Activated T-cell treated with anti-CD3 and anti-CD28 coated beads, Interleukin-2, amount 50 U/mL, for 72 hours (primary cell): ENCODE results near the gene ADAMTS4. TPM values are rescaled to one million over a fixed set of nuclear protein-coding genes. Genes with fewer than 3 reads are reported as not detected.
A peak's percentile ranks its signal among the peaks of the same experiment; 100 is the strongest.
"Not testable (repeated sequence)": the region's sequence is repeated elsewhere in the genome, so short reads cannot be mapped to it uniquely, and the experiment has no call there.

Source experiments
- ATAC-seq, 2 donors: fragments of 150-1000 bp; cut with Tn5 transposase; replicated peaks in 1 of 2; 2 replicates each; pipeline ENCODE4 v1.10.0; 2021; ENCODE audit warnings: moderate library complexity in 2 of 2, mild to moderate bottlenecking in 1 of 2
- DNase-seq, 2 donors: peaks; one replicate each; pipeline ENCODE4 v3.0.0; 2021 to 2022; ENCODE audit warnings: mixed read lengths in 1 of 2
- H3K27ac Mint-ChIP-seq: one replicate; pipeline ENCODE4 v1.8.0; 2022; ENCODE audit warnings: mild to moderate bottlenecking, moderate library complexity, mixed read lengths
- H3K27me3 Mint-ChIP-seq: one replicate; pipeline ENCODE4 v1.8.0; 2022; ENCODE audit warnings: low read depth, mixed read lengths
- H3K36me3 Mint-ChIP-seq, 2 donors: one replicate each; pipeline ENCODE4 v1.8.0; 2022; ENCODE audit warnings: mixed read lengths in 2 of 2, mild to moderate bottlenecking in 1 of 2; ENCODE audit not compliant: insufficient read depth in 2 of 2
- H3K4me1 Mint-ChIP-seq: one replicate; pipeline ENCODE4 v1.8.0; 2022; ENCODE audit warnings: low read depth, mixed read lengths
- H3K4me3 Mint-ChIP-seq, 2 donors: one replicate each; pipeline ENCODE4 v1.8.0; 2022; ENCODE audit warnings: mild to moderate bottlenecking in 2 of 2, mixed read lengths in 2 of 2, moderate library complexity in 2 of 2
- H3K9me3 Mint-ChIP-seq, 2 donors: one replicate each; pipeline ENCODE4 v1.8.0; 2022; ENCODE audit warnings: mixed read lengths in 2 of 2
- total RNA-seq, 2 donors: library from RNA; stranded (reverse); gene quantifications; one replicate each; pipeline ENCODE4 v1.2.3, GENCODE V29; 2022

ADAMTS4 gene
- total RNA-seq, 2 donors from 2014 or later = 4.0 to 7.7 TPM

DNA sequence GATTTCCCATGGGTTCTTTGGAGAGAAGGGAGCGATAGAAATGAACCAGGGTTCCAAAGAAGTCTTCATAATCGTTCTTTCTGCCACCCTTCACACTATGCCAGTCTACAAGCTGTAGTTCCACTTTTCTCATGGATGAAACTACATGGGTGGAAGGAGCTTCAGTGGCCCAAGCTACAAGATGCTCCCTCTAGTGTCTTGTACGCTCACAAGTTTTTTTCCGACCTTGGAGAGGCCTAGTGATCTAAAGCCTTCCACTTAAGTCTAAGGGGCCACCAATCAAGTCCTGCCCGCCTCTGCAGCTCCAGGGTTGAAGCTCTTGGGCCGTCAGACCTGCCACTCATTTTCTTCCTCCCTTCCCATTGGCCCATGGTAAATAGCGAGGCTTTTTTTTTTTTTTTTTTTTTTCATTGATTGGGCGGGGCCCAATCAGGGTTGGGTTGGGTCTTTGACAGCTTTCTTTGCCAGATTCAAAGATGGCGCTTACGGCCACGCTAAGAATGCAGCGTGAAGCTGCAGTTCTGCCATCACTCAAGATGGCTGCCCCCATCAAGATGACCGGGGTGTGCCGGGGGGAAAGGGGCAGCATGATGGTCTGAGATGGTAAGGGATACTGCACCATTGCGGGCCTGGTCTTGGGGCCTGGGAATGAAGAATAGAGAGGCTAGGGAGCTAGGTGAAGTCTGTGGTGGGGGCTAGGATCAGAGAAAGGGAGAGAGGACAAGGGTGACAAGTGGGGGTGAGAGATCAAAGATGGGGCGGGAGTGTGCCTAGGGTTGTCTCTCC is 26.9 kb upstream of the ADAMTS4 start, which contains the start of gene TOMM40L:
Gene TOMM40L, plus strand, starts transcription at position 527 of the 786 bp plus-strand sequence. CDS start 430 bp downstream, outside the sequence.
- no peaks in the 10 kb centered on the region for H3K9me3 Mint-ChIP-seq
- H3K36me3 Mint-ChIP-seq = peaks cover 1% of the 10 kb centered on the region in 2 donors
- peak; percentile 88 to 93 for DNase-seq
- ATAC-seq = peak; percentile 98
- peak within 1 kb of the TSS; percentile 94 to 100 for H3K4me3 Mint-ChIP-seq
- no peaks in the 10 kb centered on the region for H3K27me3 Mint-ChIP-seq
- peaks cover 31% of the 10 kb centered on the region for H3K4me1 Mint-ChIP-seq
- peak within 1 kb of the TSS; percentile 92 for H3K27ac Mint-ChIP-seq

DNA sequence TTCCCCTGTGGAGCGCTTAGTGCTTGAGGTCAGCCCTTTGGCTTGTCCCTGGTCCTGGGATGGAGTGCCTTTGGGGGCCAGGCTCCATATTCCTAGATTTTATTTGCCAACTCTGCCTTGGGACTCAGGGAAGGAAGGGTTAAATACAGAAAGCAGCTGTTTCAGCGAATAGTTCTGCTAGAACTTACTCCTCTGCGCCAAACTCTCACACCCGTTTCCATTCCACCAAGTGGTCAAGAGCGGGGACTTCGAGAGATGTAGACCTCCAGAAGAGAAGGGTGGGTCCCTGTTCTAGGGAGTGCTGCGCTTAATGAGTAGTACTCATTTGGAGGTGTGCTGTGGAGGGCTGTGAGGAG is 26.3 kb upstream of the ADAMTS4 start:
- H3K4me1 Mint-ChIP-seq = peaks cover 31% of the 10 kb centered on the region
- no peaks in the 10 kb centered on the region for H3K9me3 Mint-ChIP-seq
- H3K4me3 Mint-ChIP-seq = peak overlapping the region in 1 of 2 donors; percentile 17
- H3K36me3 Mint-ChIP-seq = peaks cover 1% of the 10 kb centered on the region in 2 donors
- H3K27ac Mint-ChIP-seq = peak overlapping the region; percentile 25
- no peaks in the 10 kb centered on the region for H3K27me3 Mint-ChIP-seq
- no peak for DNase-seq
- ATAC-seq = peak; percentile 10 to 16

DNA sequence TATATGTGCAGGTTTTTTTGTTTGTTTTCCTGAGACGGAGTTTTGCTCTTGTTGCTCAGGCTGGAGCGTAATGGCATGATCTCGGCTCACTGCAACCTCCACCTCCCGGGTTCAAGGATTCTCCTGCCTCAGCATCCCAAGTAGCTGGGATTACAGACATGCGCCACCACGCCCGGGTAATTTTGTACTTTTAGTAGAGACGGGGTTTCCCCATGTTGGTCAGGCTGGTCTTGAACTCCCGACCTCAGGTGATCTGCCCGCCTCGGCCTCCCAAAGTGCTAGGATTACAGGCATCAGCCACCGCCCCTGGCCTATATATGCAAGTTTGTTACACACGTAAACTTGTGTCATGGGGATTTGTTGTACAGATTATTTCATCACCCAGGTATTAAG is 25.8 kb upstream of the ADAMTS4 start:
- H3K36me3 Mint-ChIP-seq, ATAC-seq, DNase-seq, H3K27me3 Mint-ChIP-seq, H3K9me3 Mint-ChIP-seq, H3K4me3 Mint-ChIP-seq, H3K27ac Mint-ChIP-seq: not testable (repeated sequence)
- peaks cover 35% of the 10 kb centered on the region for H3K4me1 Mint-ChIP-seq

GRCh38 chr1:161223805-161224694 is 25.2 kb upstream of the ADAMTS4 start:
- Mint-ChIP-seq H3K27me3 (no peaks in the 10 kb centered on the region), H3K4me1 (peaks cover 42% of the 10 kb centered on the region), H3K36me3 (peaks cover 1% of the 10 kb centered on the region in 2 donors), H3K27ac (no peak overlapping the region), H3K9me3 (no peaks in the 10 kb centered on the region), H3K4me3 (no peak overlapping the region)
- ATAC-seq (no peak), DNase-seq (no peak)

DNA sequence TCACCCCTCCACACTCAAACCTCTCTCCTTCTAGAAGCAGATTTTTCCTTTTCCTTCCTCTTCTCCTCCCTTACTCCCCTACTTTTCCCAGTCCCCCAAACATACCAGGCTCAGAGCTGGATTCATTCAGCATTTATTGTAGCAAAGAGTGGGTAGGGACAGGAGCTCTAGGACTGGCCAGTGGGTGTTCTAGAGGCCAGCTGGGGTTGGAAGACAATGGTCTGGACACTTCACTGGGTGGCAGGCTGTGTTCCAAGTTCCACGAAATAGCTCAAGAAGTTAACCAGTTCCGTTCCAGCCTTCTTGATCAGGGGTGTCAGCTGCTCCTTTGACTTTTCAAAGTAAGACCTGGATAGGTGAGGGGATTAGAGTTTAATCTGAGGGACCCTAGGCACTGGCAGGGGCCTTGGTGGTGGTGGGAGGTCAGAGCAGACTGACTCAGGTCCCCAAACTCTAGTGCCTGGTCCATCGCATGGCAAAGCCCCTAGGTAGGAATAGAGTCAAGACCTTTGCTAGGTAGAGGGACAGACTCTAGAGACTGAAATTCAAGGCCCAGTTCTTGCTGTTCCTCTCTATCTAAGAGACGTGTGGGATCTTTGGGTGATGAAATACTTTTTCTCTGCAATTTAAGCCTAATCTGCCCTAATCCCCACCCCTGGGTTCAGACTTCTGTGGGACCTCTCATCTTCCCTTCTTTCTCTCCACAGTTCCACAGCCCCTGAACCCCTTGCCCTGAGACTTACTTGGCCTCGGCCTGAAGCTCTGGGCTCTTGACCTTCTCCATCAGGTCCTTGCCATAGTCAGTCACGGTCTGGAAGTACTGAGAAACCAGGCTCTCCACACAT is 23.5 kb upstream of the ADAMTS4 start:
- no peak for DNase-seq
- H3K27me3 Mint-ChIP-seq = no peaks in the 10 kb centered on the region
- no peak overlapping the region for H3K27ac Mint-ChIP-seq
- peaks cover 48% of the 10 kb centered on the region for H3K4me1 Mint-ChIP-seq
- peaks cover 1% of the 10 kb centered on the region in 2 donors for H3K36me3 Mint-ChIP-seq
- no peak for ATAC-seq
- H3K4me3 Mint-ChIP-seq = no peak overlapping the region
- no peaks in the 10 kb centered on the region for H3K9me3 Mint-ChIP-seq

DNA sequence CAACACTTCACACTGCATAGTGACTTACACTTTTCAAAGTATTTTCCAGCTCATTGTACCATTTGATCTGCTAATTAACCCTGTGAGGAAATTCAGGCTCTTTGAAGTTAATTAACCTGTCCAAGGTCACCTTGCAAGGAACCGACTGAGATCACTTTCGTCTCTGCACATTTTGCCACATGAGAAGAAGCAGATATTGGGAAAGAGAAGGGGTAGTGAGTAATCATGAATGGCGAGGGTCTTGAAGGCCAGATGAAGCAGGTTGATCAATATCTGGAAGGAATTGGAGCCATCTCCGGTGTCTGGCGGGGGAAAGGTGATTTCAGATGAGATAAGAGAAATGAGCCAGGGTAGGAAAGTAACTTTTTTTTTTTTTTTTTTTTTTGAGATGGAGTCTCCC is 21.1 kb upstream of the ADAMTS4 start:
- ATAC-seq (no peak), DNase-seq (no peak)
- no peak overlapping the region for H3K4me3 Mint-ChIP-seq
- no peaks in the 10 kb centered on the region for H3K9me3 Mint-ChIP-seq
- H3K4me1 Mint-ChIP-seq = peaks cover 40% of the 10 kb centered on the region
- peaks cover 0 to 1% of the 10 kb centered on the region in 2 donors for H3K36me3 Mint-ChIP-seq
- no peaks in the 10 kb centered on the region for H3K27me3 Mint-ChIP-seq
- no peak overlapping the region for H3K27ac Mint-ChIP-seq

GRCh38 chr1:161219078-161219892 is 20.4 kb upstream of the ADAMTS4 start:
- Mint-ChIP-seq H3K36me3 (peaks cover 2 to 7% of the 10 kb centered on the region in 2 donors), H3K9me3 (no peaks in the 10 kb centered on the region), H3K4me1 (peaks cover 40% of the 10 kb centered on the region), H3K27ac (no peak overlapping the region), H3K27me3 (no peaks in the 10 kb centered on the region), H3K4me3 (no peak overlapping the region)
- ATAC-seq = no peak
- no peak for DNase-seq

DNA sequence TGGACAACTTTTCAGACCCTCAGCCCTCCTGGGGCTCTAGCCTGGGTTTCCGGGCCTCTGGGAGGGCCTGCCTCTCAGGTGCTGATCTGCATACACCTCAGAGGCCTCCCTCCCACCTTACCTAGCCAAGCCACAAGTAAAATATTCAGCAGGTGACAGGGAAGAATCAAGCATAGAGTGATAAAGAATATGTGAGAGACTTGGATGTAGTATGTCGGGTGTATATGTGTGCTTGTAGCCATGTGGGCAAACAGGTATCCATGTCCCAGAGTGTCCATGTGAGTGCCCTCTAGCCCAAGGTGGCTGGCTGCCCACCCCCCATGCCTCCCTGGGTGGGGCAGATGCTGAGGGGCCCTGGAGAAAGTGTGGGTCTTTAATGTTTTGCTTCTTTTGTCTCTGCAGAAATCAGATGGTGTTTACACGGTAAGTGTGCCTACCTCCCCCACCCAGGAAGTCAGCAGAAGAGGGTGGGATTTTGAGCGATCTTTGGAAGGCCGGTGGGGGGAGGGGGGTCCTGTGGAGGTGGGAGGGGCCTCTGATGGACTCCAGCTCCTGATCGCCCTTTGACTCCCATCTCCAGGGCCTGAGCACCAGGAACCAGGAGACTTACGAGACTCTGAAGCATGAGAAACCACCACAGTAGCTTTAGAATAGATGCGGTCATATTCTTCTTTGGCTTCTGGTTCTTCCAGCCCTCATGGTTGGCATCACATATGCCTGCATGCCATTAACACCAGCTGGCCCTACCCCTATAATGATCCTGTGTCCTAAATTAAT is 19.6 kb upstream of the ADAMTS4 start:
- DNase-seq (no peak), ATAC-seq (no peak)
- H3K9me3 Mint-ChIP-seq = no peaks in the 10 kb centered on the region
- H3K4me3 Mint-ChIP-seq = no peak overlapping the region
- no peak overlapping the region for H3K27ac Mint-ChIP-seq
- H3K36me3 Mint-ChIP-seq = peaks cover 5 to 8% of the 10 kb centered on the region in 2 donors
- no peaks in the 10 kb centered on the region for H3K27me3 Mint-ChIP-seq
- H3K4me1 Mint-ChIP-seq = peaks cover 40% of the 10 kb centered on the region

DNA sequence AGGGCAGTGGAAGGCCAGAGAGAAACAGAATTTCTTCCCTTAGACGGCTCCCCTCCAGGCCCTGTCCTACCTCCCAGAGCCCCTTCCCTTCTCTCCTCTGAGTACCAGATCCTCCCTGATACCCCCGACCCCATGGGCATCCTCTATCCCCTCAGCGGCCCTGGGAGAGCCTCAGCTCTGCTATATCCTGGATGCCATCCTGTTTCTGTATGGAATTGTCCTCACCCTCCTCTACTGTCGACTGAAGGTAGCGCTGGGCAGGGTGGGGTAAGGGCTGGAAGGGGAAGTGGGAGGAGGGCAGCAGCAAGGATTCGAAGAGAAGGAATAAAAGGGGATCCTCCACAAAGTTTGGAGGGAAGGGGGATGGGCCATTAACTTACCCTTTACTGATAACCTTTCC is 19.0 kb upstream of the ADAMTS4 start:
- DNase-seq (no peak), ATAC-seq (peak in 1 of 2 donors; percentile 8)
- H3K4me1 Mint-ChIP-seq = peaks cover 40% of the 10 kb centered on the region
- H3K9me3 Mint-ChIP-seq = no peaks in the 10 kb centered on the region
- H3K36me3 Mint-ChIP-seq = peaks cover 7 to 11% of the 10 kb centered on the region in 2 donors
- no peak overlapping the region for H3K27ac Mint-ChIP-seq
- H3K27me3 Mint-ChIP-seq = no peaks in the 10 kb centered on the region
- H3K4me3 Mint-ChIP-seq = peak overlapping the region in 1 of 2 donors; percentile 22

- Mint-ChIP-seq H3K4me3 (peak overlapping the region in 1 of 2 donors; percentile 6), H3K27me3 (no peaks in the 10 kb centered on the region), H3K27ac (no peak overlapping the region), H3K4me1 (peaks cover 40% of the 10 kb centered on the region), H3K9me3 (no peaks in the 10 kb centered on the region), H3K36me3 (peaks cover 7 to 11% of the 10 kb centered on the region in 2 donors)
- DNase-seq (no peak), ATAC-seq (peak; percentile 63 to 76)
These were observed 18.3 kb upstream of the ADAMTS4 start for GRCh38 chr1:161216945-161217712.

- ATAC-seq = no peak
- peak within 1 kb of the TSS in 1 of 2 donors; percentile 18 for H3K4me3 Mint-ChIP-seq
- H3K36me3 Mint-ChIP-seq = peaks cover 9 to 20% of the 10 kb centered on the region in 2 donors
- peaks cover 40% of the 10 kb centered on the region for H3K4me1 Mint-ChIP-seq
- H3K27me3 Mint-ChIP-seq = no peaks in the 10 kb centered on the region
- peak within 1 kb of the TSS; percentile 17 for H3K27ac Mint-ChIP-seq
- DNase-seq = no peak
- H3K9me3 Mint-ChIP-seq = no peaks in the 10 kb centered on the region
These were observed 16.2 kb upstream of the ADAMTS4 start, which contains the start of gene FCER1G for GRCh38 chr1:161215076-161215475. Gene FCER1G, plus strand, starts transcription at chr1:161215295. Its CDS starts 27 bp downstream, at chr1:161215322.
